ENCODE results near the gene HS3ST3A1. TPM values are rescaled to one million over a fixed set of nuclear protein-coding genes. Genes with fewer than 3 reads are reported as not detected.

The HS3ST3A1 gene
- total RNA-seq, 1 experiment from 2014 or later: not detected

- Histone ChIP-seq H3K9ac (ENCODE audit: low read length) (no peak overlapping the region), H3K9me2 (replicated peaks; ENCODE audit: insufficient read depth, low read length) (no peaks in the 10 kb centered on the region), H3K4me3 (ENCODE audit: low read length) (no peak overlapping the region), H4K20me1 (ENCODE audit: insufficient read depth, low read depth, low read length) (no peaks in the 10 kb centered on the region), H3K4me1 (ENCODE audit: low read length) (no peaks in the 10 kb centered on the region), H3K4me2 (ENCODE audit: low read depth, low read length, poor library complexity, severe bottlenecking) (no peak overlapping the region), H3K79me2 (ENCODE audit: low read length) (no peaks in the 10 kb centered on the region), H3K36me3 (ENCODE audit: insufficient read depth, low read length) (no peaks in the 10 kb centered on the region), H2AFZ (ENCODE audit: low read length) (no peak overlapping the region), H3K9me3 (ENCODE audit: low read length) (no peaks in the 10 kb centered on the region; the same call in 1 of the 2 replicates), H3K27ac (ENCODE audit: low read length) (no peak overlapping the region), H3K27me3 (ENCODE audit: low read length) (no peaks in the 10 kb centered on the region)
- DNase-seq: no peak
Observed at GRCh38 chr17:13474073-13474800, 127.5 kb downstream of the HS3ST3A1 start.

- no peaks in the 10 kb centered on the region for H3K79me2 ChIP-seq (ENCODE audit: low read length)
- no peaks in the 10 kb centered on the region; the same call in 1 of the 2 replicates for H3K9me3 ChIP-seq (ENCODE audit: low read length)
- no peak for DNase-seq
- no peak overlapping the region for H2AFZ ChIP-seq (ENCODE audit: low read length)
- H3K9ac ChIP-seq (ENCODE audit: low read length): no peak overlapping the region
- no peaks in the 10 kb centered on the region for H3K36me3 ChIP-seq (ENCODE audit: insufficient read depth, low read length)
- H3K27me3 ChIP-seq (ENCODE audit: low read length): 0 out of 2 replicates have a peak, but pooled peaks cover 2% of the 10 kb centered on the region
- H3K27ac ChIP-seq (ENCODE audit: low read length): no peak overlapping the region
- H4K20me1 ChIP-seq (ENCODE audit: insufficient read depth, low read depth, low read length): no peaks in the 10 kb centered on the region
- H3K4me2 ChIP-seq (ENCODE audit: low read depth, low read length, poor library complexity, severe bottlenecking): no peak overlapping the region
- no peak overlapping the region for H3K4me3 ChIP-seq (ENCODE audit: low read length)
- H3K9me2 ChIP-seq (replicated peaks; ENCODE audit: insufficient read depth, low read length): no peaks in the 10 kb centered on the region
- H3K4me1 ChIP-seq (ENCODE audit: low read length): no peaks in the 10 kb centered on the region
Observed at GRCh38 chr17:13465678-13466077, 136.1 kb downstream of the HS3ST3A1 start.

- H3K4me1 ChIP-seq (ENCODE audit: low read length): no peaks in the 10 kb centered on the region
- no peak overlapping the region for H2AFZ ChIP-seq (ENCODE audit: low read length)
- no peak overlapping the region for H3K4me2 ChIP-seq (ENCODE audit: low read depth, low read length, poor library complexity, severe bottlenecking)
- H3K9me3 ChIP-seq (ENCODE audit: low read length): no peaks in the 10 kb centered on the region
- 0 out of 2 replicates have a peak, but pooled peaks cover 2% of the 10 kb centered on the region for H3K27me3 ChIP-seq (ENCODE audit: low read length)
- H3K36me3 ChIP-seq (ENCODE audit: insufficient read depth, low read length): no peaks in the 10 kb centered on the region
- no peaks in the 10 kb centered on the region for H3K79me2 ChIP-seq (ENCODE audit: low read length)
- no peaks in the 10 kb centered on the region for H3K9me2 ChIP-seq (replicated peaks; ENCODE audit: insufficient read depth, low read length)
- no peak for DNase-seq
- H3K27ac ChIP-seq (ENCODE audit: low read length): no peak overlapping the region
- H3K4me3 ChIP-seq (ENCODE audit: low read length): no peak overlapping the region
- no peak overlapping the region for H3K9ac ChIP-seq (ENCODE audit: low read length)
- no peaks in the 10 kb centered on the region for H4K20me1 ChIP-seq (ENCODE audit: insufficient read depth, low read depth, low read length)
Observed at GRCh38 chr17:13462673-13463124, 139.0 kb downstream of the HS3ST3A1 start.

GRCh38 chr17:13462146-13462545, 139.6 kb downstream of the HS3ST3A1 start:
- Histone ChIP-seq H3K27ac (ENCODE audit: low read length) (no peak overlapping the region), H3K9me2 (replicated peaks; ENCODE audit: insufficient read depth, low read length) (no peaks in the 10 kb centered on the region), H3K4me1 (ENCODE audit: low read length) (no peaks in the 10 kb centered on the region), H3K4me3 (ENCODE audit: low read length) (no peak overlapping the region), H3K9ac (ENCODE audit: low read length) (no peak overlapping the region), H2AFZ (ENCODE audit: low read length) (no peak overlapping the region), H3K36me3 (ENCODE audit: insufficient read depth, low read length) (no peaks in the 10 kb centered on the region), H3K27me3 (ENCODE audit: low read length) (0 out of 2 replicates have a peak, but pooled peaks cover 2% of the 10 kb centered on the region), H3K9me3 (ENCODE audit: low read length) (no peaks in the 10 kb centered on the region), H3K79me2 (ENCODE audit: low read length) (no peaks in the 10 kb centered on the region), H4K20me1 (ENCODE audit: insufficient read depth, low read depth, low read length) (no peaks in the 10 kb centered on the region), H3K4me2 (ENCODE audit: low read depth, low read length, poor library complexity, severe bottlenecking) (no peak overlapping the region)
- no peak for DNase-seq

GRCh38 chr17:13460261-13461000, 141.3 kb downstream of the HS3ST3A1 start:
- Histone ChIP-seq H2AFZ (ENCODE audit: low read length) (no peak overlapping the region), H3K9me2 (replicated peaks; ENCODE audit: insufficient read depth, low read length) (no peaks in the 10 kb centered on the region), H3K36me3 (ENCODE audit: insufficient read depth, low read length) (no peaks in the 10 kb centered on the region), H3K27me3 (ENCODE audit: low read length) (0 out of 2 replicates have a peak, but pooled peaks cover 2% of the 10 kb centered on the region), H3K9ac (ENCODE audit: low read length) (no peak overlapping the region), H3K4me1 (ENCODE audit: low read length) (no peaks in the 10 kb centered on the region), H4K20me1 (ENCODE audit: insufficient read depth, low read depth, low read length) (no peaks in the 10 kb centered on the region), H3K27ac (ENCODE audit: low read length) (no peak overlapping the region), H3K9me3 (ENCODE audit: low read length) (no peaks in the 10 kb centered on the region), H3K79me2 (ENCODE audit: low read length) (no peaks in the 10 kb centered on the region), H3K4me2 (ENCODE audit: low read depth, low read length, poor library complexity, severe bottlenecking) (no peak overlapping the region), H3K4me3 (ENCODE audit: low read length) (no peak overlapping the region)
- DNase-seq: no peak

GRCh38 chr17:13457783-13458182, 143.9 kb downstream of the HS3ST3A1 start:
- Histone ChIP-seq H3K4me2 (ENCODE audit: low read depth, low read length, poor library complexity, severe bottlenecking) (no peak overlapping the region), H3K4me1 (ENCODE audit: low read length) (no peaks in the 10 kb centered on the region), H2AFZ (ENCODE audit: low read length) (no peak overlapping the region), H4K20me1 (ENCODE audit: insufficient read depth, low read depth, low read length) (no peaks in the 10 kb centered on the region), H3K9me3 (ENCODE audit: low read length) (no peaks in the 10 kb centered on the region), H3K27me3 (ENCODE audit: low read length) (no peaks in the 10 kb centered on the region), H3K27ac (ENCODE audit: low read length) (no peak overlapping the region), H3K79me2 (ENCODE audit: low read length) (no peaks in the 10 kb centered on the region), H3K9me2 (replicated peaks; ENCODE audit: insufficient read depth, low read length) (no peaks in the 10 kb centered on the region), H3K4me3 (ENCODE audit: low read length) (no peak overlapping the region), H3K9ac (ENCODE audit: low read length) (no peak overlapping the region), H3K36me3 (ENCODE audit: insufficient read depth, low read length) (no peaks in the 10 kb centered on the region)
- DNase-seq: no peak

Small RNA genes lying within 50 kb of the gene (small RNA-seq; reads per million reads assigned to genes)
- gene MIR548H3: not detected

Data from Karpas-422 (cell line).